ENCODE results near the gene CD83.

- TF ChIP-seq RCOR1 (IDR thresholded peaks at IDR 0.05; ENCODE audit: insufficient replicate concordance, low read length) (no peak), USF2 (IDR thresholded peaks at IDR 0.05; ENCODE audit: low read depth, low read length) (no peak), POLR2A (IDR thresholded peaks at IDR 0.05; ENCODE audit: low read depth, low read length) (no peak), BHLHE40 (IDR thresholded peaks at IDR 0.05; ENCODE audit: low read depth, low read length) (no peak), CTCF (conservative IDR thresholded peaks at IDR 0.05; ENCODE audit: low read depth, low read length) (no peak), NFE2L2 (IDR thresholded peaks at IDR 0.05; ENCODE audit: low read depth, low read length) (no peak), RFX5 (IDR thresholded peaks at IDR 0.05; ENCODE audit: low read depth, low read length) (no peak), MXI1 (IDR thresholded peaks at IDR 0.05; ENCODE audit: borderline replicate concordance, low read depth, low read length) (no peak), ELK1 (IDR thresholded peaks at IDR 0.05; ENCODE audit: borderline replicate concordance, low read depth, low read length) (no peak), SMC3 (IDR thresholded peaks at IDR 0.05; ENCODE audit: low read depth, low read length) (no peak), MAFK (IDR thresholded peaks at IDR 0.05; ENCODE audit: low read depth, low read length) (no peak), RAD21 (IDR thresholded peaks at IDR 0.05; ENCODE audit: low read length) (no peak), CEBPB (IDR thresholded peaks at IDR 0.05; ENCODE audit: low read depth, low read length) (no peak)
Observed at GRCh38 chr6:14085176-14085787, 32.3 kb upstream of the CD83 start.

Measured in IMR-90 (cell line).